Astrocyte of the spinal cord (primary cell): ENCODE results near the gene AOPEP.

Experiments
- DNase-seq: peaks from one replicate; pipeline ENCODE4 v3.0.0; 2011; ENCODE audit warnings: low read depth, low spot score
- H3K4me3 ChIP-seq: 2 replicates; pipeline ENCODE4 v1.5.1; 2011; ENCODE audit warnings: low read depth, mild to moderate bottlenecking, low read length, moderate library complexity
- CTCF ChIP-seq: IDR thresholded peaks from 2 replicates; pipeline ENCODE4 v1.5.1; 2012; ENCODE audit warnings: low read depth, mild to moderate bottlenecking, low read length, inconsistent platforms
- in situ Hi-C: cut with HindIII; loops from 2 replicates; pipeline ENCODE4 v1.10.0; 2017; ENCODE audit warnings: low sequenced_read_pairs

The AOPEP gene

GRCh38 chr9:94819161-94819687 is 92.7 kb downstream of the AOPEP start:
- in situ Hi-C loops = no loop called here
- no peak overlapping the region for H3K4me3 ChIP-seq
- DNase-seq = no peak
- TF ChIP-seq CTCF = no peak

DNA sequence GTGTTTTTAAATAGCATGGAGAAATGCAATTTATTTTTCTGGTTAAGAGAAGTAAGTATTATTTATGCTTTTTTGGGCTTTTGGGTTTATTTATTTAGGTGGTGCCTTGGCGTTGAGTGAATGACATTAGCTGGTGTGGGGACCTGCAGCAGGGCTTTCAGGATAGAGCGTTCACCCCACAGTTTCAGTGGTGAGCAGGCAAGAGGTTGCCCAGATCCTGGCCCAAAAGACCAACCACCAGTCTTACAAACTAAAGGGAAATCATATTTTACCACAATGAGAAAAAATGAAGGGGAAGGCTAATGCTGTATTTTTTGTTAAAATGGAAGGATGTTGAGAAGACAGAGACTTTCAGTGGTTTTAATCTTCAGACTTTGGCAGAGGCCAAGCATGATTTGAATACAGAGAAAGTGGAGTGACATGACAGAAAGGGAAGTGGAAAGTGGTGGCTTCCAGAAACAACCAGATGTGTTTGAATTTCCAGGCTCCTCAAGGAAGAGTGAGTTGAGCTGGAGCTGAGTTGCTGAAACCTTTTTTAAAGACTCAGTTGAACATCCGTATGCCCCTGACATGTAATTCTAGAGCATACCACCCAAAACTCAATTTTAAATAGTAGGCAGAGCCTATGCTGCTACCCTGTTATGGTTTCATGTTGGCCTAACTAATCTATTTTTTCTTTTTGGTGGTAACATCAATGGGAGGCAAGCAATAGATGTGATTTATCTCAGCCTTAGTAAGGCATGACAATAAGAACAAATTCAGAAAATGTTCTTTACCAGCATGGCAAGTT is 94.8 kb downstream of the AOPEP start:
- no peak overlapping the region for H3K4me3 ChIP-seq
- DNase-seq = no peak
- no peak for TF ChIP-seq CTCF
- in situ Hi-C loops = no loop called here

DNA sequence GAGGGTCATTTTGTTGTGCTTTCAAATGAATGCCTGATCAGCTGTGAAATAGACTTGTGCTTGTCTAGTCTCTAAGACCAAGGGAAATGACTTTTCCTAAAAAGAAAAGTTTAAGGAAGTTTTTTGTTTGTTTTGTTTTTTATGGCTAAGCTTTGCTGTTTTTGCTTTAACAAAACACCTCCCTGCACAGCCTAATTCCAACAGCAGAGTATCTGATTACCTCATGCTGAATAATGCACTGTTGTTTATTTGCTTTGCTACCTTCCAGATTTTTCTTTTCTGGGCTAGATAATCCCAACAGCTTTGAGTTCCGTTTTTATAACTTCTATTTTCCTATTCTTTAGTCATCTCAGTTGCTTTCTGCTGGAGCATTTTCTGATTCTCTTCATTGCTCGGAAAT is 95.8 kb downstream of the AOPEP start:
- TF ChIP-seq CTCF = no peak
- in situ Hi-C loops = no loop called here
- H3K4me3 ChIP-seq = no peak overlapping the region
- peak; percentile 51 for DNase-seq

DNA sequence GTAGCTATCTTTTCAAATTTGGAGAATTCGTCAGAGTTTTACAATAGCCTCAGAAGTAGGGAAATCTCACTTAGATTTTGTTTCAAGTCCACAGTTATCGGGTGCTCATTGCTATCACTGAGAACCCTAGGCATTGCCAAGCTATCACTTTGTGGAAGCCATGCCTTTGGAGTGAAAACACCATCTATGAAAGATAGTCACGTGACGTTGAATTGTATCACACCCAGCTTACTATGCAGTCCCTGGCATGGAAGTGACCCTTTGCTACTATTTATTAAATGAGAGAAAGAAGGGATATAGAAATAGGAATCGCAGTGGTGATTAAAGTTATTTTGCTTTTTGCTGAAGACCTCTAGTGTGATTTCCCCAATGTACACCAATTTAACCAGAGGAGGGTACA is 97.2 kb downstream of the AOPEP start:
- no peak overlapping the region for H3K4me3 ChIP-seq
- DNase-seq = no peak
- in situ Hi-C loops = no loop called here
- TF ChIP-seq CTCF = no peak

GRCh38 chr9:94824411-94824810 is 97.9 kb downstream of the AOPEP start:
- DNase-seq = no peak
- TF ChIP-seq CTCF = no peak
- in situ Hi-C loops = no loop called here
- H3K4me3 ChIP-seq = no peak overlapping the region

DNA sequence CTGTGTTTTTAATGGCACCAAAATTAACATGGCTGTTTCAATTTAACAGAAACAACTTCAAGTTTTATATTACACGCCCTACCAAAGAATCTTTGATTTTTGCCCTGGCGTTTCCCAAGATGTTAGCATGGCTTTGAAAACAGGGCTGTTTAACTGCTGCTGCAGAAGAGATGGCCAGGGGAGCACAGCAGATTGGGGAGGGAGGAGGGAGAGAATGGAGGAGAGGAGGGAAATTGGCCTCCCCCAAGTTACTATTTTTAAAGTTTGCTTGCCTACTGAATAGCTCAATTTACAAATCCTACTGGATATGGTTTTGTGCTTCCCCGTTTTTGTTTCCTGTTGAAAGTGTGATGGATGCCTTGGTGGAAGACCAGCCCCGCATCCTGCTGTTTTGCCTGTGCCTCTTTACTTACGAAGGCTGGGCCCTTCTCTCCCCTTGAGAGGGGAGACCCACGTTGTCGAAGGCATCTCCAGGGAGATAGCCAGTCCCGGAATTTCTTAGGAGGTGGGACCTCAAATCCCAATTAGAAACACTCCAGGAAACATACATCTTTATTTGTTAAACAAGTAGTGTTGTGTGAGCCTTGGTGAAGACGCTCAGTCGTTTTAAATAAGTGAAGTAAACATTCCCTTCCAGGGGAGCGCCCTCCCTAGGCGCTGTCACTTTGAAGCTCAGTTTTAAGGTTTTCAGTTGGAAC is 98.6 kb downstream of the AOPEP start:
- DNase-seq = no peak
- no peak for TF ChIP-seq CTCF
- H3K4me3 ChIP-seq = no peak overlapping the region
- in situ Hi-C loops = no loop called here
